Type B pancreatic cell (in vitro differentiated cells): ENCODE results near the gene KNOP1. TPM values are rescaled to one million over a fixed set of nuclear protein-coding genes. Genes with fewer than 3 reads are reported as not detected.

Experiments used
- DNase-seq: peaks from one replicate; pipeline ENCODE4 v3.0.0; 2021; ENCODE audit warnings: mixed read lengths; ENCODE audit not compliant: unreplicated experiment; ENCODE audit errors: extremely low spot score
- H3K27ac Mint-ChIP-seq: 2 replicates; pipeline ENCODE4 v1.8.0; 2021; ENCODE audit warnings: mild to moderate bottlenecking, mixed read lengths
- H3K27me3 Mint-ChIP-seq: 2 replicates; pipeline ENCODE4 v1.8.0; 2021; ENCODE audit warnings: mixed read lengths
- H3K36me3 Mint-ChIP-seq: 2 replicates; pipeline ENCODE4 v1.8.0; 2021; ENCODE audit warnings: mixed read lengths
- H3K4me1 Mint-ChIP-seq: one replicate; pipeline ENCODE4 v1.8.0; 2021; ENCODE audit warnings: mixed read lengths; ENCODE audit not compliant: unreplicated experiment
- H3K4me3 Mint-ChIP-seq: 2 replicates; pipeline ENCODE4 v1.8.0; 2021; ENCODE audit warnings: mild to moderate bottlenecking, mixed read lengths
- H3K9me3 Mint-ChIP-seq: 2 replicates; pipeline ENCODE4 v1.8.0; 2021; ENCODE audit warnings: mixed read lengths
- CTCF ChIP-seq: fragments of 200-600 bp; sonication (generic); conservative IDR thresholded peaks from 2 replicates; pipeline ENCODE4 v1.5.0; 2021; ENCODE audit warnings: antibody characterized with exemption, mild to moderate bottlenecking
- total RNA-seq: library from RNA; stranded (reverse); gene quantifications from 2 replicates; pipeline ENCODE4 v1.2.1, GENCODE V29; 2021; ENCODE audit warnings: low replicate concordance

The KNOP1 gene
- total RNA-seq, 1 donor from 2014 or later: 54.9 TPM

DNA sequence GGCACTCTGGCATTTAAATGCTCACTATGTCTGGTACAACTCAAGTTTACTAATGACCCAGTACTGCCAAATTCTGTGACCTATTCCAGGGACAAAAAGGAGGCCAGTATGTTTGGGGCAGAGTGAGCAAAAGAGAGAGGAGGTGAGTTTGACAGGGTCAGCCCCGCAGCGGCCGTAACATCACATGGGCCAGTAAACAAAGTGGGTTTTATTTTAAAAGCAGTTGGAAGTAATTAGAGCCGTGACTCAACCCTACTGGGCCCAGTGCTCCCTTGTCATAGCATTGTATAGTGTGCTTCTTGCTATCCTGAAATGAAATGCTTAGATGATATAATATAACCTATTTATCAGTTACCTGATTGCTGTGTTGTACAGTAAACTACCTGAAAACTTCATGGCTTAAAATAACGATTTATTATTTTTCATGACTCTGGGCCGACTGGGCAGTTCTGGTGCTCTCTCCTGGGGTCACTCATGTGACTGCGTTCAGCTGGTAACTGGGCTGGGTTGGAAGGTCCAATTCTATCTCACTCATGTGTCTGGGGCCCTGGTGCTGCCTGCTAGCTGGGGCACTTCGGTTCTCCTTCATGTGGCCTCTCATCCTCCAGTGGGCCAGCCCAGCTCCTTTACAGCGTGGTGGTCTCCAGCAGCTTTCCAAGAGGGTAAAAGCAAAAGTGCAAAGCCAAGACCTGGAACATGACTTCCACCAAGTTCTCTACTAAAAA, 27.4 kb upstream of the KNOP1 start:
- H3K4me1 Mint-ChIP-seq: peaks cover 52% of the 10 kb centered on the region
- no peak for DNase-seq
- H3K36me3 Mint-ChIP-seq: peaks cover 5% of the 10 kb centered on the region
- H3K9me3 Mint-ChIP-seq: no peaks in the 10 kb centered on the region
- H3K27me3 Mint-ChIP-seq: no peaks in the 10 kb centered on the region
- no peak overlapping the region for H3K27ac Mint-ChIP-seq
- peak overlapping the region; percentile 47 for H3K4me3 Mint-ChIP-seq
- TF ChIP-seq CTCF: no peak

- TF ChIP-seq CTCF: no peak
- Mint-ChIP-seq H3K9me3 (no peaks in the 10 kb centered on the region), H3K4me3 (no peak overlapping the region), H3K4me1 (peaks cover 49% of the 10 kb centered on the region), H3K36me3 (peaks cover 12% of the 10 kb centered on the region), H3K27ac (no peak overlapping the region), H3K27me3 (no peaks in the 10 kb centered on the region)
- no peak for DNase-seq
Measured at GRCh38 chr16:19744670-19745069, 26.6 kb upstream of the KNOP1 start.

GRCh38 chr16:19743816-19744159, 25.8 kb upstream of the KNOP1 start:
- TF ChIP-seq CTCF: no peak
- Mint-ChIP-seq H3K27me3 (no peaks in the 10 kb centered on the region), H3K9me3 (no peaks in the 10 kb centered on the region), H3K4me1 (peaks cover 40% of the 10 kb centered on the region), H3K36me3 (peaks cover 14% of the 10 kb centered on the region), H3K27ac (no peak overlapping the region), H3K4me3 (no peak overlapping the region)
- no peak for DNase-seq

DNA sequence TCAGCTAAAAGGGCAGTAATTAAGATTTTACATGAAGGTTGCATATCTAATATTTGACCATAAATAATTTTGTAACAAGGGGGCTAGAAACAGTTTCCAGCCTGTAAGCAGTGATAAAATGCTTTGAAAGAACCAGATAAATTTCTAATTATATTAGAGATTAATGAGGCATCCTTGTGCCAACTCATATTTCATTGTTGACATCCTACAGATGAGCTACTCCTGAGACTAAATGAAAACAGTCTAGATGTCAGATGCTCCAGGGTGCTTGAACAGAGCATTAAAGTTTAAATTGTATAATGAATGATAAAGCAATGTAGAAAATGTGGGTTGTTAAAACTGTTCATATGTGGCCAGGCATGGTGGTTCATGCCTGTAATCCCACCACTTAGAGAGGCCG, 23.3 kb upstream of the KNOP1 start:
- Mint-ChIP-seq H3K36me3 (peaks cover 26% of the 10 kb centered on the region), H3K27me3 (no peaks in the 10 kb centered on the region), H3K4me3 (no peak overlapping the region), H3K4me1 (peaks cover 33% of the 10 kb centered on the region), H3K27ac (no peak overlapping the region), H3K9me3 (no peaks in the 10 kb centered on the region)
- no peak for DNase-seq
- TF ChIP-seq CTCF: no peak

GRCh38 chr16:19737306-19738038, 19.4 kb upstream of the KNOP1 start:
- Mint-ChIP-seq H3K4me1 (peaks cover 11% of the 10 kb centered on the region), H3K9me3 (no peaks in the 10 kb centered on the region), H3K4me3 (no peak overlapping the region), H3K27me3 (no peaks in the 10 kb centered on the region), H3K27ac (no peak overlapping the region), H3K36me3 (peaks cover 38% of the 10 kb centered on the region)
- no peak for DNase-seq
- no peak for TF ChIP-seq CTCF
